Islet of Langerhans (tissue), 1 donor: Measurements from ENCODE around the gene CAPN3.
"Not testable (repeated sequence)": the region's sequence is repeated elsewhere in the genome, so short reads cannot be mapped to it uniquely, and the experiment has no call there.

ENCODE experiments used
- FAIRE-seq: peaks from one replicate; lab custom pipeline; 2011; peaks lifted over from hg19 to GRCh38; lab: Jason Lieb, UNC

Gene CAPN3

DNA sequence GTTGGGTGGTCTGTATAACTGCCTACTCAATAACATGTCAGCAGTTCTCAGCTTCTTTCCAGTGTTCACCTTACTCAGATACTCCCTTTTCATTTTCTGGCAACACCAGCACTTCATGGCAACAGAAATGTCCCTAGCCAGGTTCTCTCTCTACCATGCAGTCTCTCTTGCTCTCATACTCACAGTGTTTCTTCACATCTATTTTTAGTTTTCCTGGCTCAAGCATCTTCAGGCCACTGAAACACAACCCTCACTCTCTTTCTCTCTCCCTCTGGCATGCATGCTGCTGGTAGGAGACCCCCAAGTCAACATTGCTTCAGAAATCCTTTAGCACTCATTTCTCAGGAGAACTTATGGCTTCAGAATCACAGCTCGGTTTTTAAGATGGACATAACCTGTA lies at the start of gene CAPN3:
CAPN3 (plus strand) TSS at position 253 of the 400 bp plus-strand sequence. CDS start 305 bp downstream, outside the sequence.
- FAIRE-seq = no peak

DNA sequence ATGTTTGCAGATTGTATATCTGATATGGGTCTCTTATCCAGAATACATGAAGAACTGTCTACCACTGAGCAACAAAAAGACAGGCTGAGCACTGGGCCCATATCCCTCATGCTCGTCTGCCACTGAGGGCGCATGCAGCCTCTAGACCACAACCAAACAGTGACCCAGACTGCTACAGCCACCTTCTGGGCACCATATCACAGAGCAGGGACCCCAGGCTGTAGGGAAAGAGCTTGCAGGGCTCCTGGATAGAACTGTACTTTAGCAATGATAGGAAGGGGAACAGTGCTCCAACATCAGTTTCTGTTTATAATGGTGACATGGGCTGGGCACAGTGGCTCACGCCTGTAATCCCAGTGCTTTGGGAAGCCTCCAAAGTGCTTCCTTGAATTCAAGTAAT lies 45.8 kb upstream of the CAPN3 start:
- FAIRE-seq = no peak

GRCh38 chr15:42314818-42315217 lies 44.5 kb upstream of the CAPN3 start:
- FAIRE-seq = no peak

GRCh38 chr15:42315521-42315920 lies 43.8 kb upstream of the CAPN3 start:
- no peak for FAIRE-seq

GRCh38 chr15:42316282-42316805 lies 43.0 kb upstream of the CAPN3 start:
- FAIRE-seq = not testable (repeated sequence)

DNA sequence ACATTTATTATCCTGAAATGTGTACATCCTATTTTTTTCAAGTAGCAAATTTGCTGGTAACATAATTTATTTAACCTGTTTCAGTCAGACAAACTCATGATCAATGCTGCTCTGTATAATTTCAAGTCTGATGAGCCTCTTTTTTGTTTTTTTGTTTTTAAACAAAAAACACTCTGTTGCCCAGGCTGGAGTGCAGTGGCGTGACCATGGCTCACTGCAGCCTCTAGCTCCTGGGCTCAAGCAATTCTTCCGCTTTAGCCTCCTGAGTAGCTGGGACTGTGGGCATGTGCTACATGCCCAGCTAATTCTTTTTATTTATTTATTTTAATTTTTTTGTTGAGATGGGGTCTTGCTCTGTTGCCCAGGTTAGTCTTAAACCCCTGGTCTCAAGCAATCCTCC lies 40.1 kb upstream of the CAPN3 start:
- no peak for FAIRE-seq

GRCh38 chr15:42324308-42324707 lies 35.0 kb upstream of the CAPN3 start:
- no peak for FAIRE-seq

DNA sequence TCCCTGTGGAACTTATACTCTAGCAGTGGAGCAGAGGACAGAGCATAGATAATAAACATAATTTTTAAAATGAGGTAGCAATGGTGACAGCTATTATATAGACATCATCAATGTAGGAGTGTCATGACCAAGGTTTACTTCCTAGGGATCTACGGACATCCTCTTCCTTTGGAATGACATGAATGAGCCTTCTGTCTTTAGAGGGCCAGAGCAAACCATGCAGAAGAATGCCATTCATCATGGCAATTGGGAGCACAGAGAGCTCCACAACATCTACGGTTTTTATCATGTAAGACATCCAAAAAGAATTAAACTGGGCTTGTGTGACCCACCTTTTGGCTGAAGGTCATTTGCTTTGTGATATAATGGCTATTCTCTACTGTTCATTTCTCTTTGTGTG lies 30.1 kb upstream of the CAPN3 start:
- FAIRE-seq = no peak

- no peak for FAIRE-seq
Observed at GRCh38 chr15:42329992-42330391, 29.3 kb upstream of the CAPN3 start.

- FAIRE-seq = no peak
Observed at GRCh38 chr15:42331235-42331634, 28.1 kb upstream of the CAPN3 start.

GRCh38 chr15:42332331-42332730 lies 27.0 kb upstream of the CAPN3 start:
- no peak for FAIRE-seq

- no peak for FAIRE-seq
Observed at GRCh38 chr15:42335074-42335473, 24.2 kb upstream of the CAPN3 start.

GRCh38 chr15:42336650-42337049 lies 22.7 kb upstream of the CAPN3 start:
- not testable (repeated sequence) for FAIRE-seq

DNA sequence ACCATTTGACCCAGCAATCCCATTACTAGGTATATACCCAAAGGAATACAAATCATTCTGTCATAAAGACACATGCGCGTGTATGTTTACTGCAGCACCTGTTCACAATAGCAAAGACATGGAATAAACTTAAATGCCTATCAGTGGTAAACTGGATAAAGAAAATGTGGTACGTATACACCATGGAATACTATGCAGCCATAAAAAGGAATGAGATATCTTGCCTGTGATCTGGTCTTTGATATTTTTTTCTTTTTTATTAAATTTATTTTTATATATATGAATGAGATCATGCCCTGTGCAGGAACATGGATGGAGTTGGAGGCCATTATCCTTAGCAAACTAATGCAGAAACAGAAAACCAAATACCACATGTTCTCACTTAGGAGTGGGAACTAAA lies 22.2 kb upstream of the CAPN3 start:
- not testable (repeated sequence) for FAIRE-seq

- FAIRE-seq = no peak
Observed at GRCh38 chr15:42338500-42338899, 20.8 kb upstream of the CAPN3 start.

GRCh38 chr15:42343596-42344232 lies 15.6 kb upstream of the CAPN3 start:
- no peak for FAIRE-seq

DNA sequence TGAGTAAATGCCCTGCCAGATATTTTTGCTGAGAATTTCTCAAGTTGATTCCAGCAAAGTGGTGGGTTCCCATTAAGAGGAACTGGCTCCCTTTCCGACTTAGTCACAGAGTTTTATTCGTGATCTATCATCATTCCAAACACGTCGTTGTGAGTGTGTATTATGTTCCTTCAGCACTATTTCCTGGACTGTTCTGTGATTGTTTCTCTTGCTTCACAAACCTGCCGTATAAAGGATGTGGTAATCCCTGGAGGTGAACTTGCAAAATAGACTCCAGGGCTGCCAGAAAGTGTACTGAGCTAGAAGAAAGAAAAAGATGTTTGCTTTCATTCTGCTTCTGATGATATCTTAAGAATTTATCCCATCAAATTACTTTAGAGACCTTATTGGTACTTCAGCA lies 14.5 kb upstream of the CAPN3 start:
- FAIRE-seq = no peak

DNA sequence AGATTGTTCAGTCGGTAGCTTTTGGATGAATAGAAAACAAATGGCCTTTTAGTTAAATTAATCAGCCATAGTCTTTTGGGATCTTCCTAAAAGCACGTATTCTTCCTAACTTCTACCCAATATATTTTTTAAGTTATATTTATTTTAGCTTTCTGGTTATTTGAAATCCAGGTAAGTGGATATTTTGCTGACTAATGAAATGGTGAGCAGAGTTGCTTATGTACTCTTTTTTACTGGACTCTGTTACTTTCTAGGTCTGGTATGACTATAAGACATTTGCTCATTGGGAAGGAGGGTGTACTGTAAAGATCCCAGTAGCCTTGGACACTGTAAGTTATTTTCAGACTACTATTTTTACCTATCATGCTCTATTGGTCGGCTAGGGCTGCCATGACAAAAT lies 13.8 kb upstream of the CAPN3 start:
- FAIRE-seq = no peak

GRCh38 chr15:42348083-42348482 lies 11.2 kb upstream of the CAPN3 start:
- no peak for FAIRE-seq

DNA sequence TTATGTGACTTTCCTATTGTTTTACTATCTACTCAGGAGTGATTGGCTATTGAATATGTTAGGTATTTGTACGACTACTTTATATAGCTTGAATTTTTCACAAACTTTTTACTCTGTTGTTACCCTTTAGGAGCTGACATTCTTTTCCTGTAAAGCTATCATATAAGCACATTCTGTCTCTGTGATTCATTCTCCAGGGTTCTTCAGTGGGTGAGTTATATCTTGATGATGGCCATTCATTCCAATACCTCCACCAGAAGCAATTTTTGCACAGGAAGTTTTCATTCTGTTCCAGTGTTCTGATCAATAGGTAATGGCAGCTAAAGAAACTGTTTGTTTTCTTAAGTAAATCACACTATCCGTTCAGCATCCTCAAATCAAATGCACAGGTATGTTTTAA lies 10.1 kb upstream of the CAPN3 start:
- no peak for FAIRE-seq

DNA sequence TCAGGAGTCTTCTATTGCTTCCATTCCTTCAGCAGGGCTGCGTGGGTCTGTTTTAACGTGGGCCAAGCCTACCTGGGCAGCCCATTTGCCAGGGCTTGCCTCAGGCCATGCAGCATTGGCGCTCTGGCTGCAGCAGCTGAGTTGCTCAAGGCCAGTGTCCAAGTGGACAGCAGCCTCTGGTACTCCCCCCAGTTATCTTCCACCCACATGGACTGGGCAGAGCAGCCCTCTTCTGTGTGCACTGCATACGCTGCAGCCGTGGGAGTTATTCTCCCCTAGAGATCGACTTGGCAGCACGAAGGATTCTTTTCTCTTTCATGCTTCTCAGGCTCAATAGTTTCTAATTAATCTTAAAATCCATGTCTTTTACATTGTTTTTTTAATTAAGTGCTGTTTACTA lies 6.9 kb upstream of the CAPN3 start:
- no peak for FAIRE-seq

- FAIRE-seq = no peak
Observed at GRCh38 chr15:42353061-42353460, 6.2 kb upstream of the CAPN3 start.

DNA sequence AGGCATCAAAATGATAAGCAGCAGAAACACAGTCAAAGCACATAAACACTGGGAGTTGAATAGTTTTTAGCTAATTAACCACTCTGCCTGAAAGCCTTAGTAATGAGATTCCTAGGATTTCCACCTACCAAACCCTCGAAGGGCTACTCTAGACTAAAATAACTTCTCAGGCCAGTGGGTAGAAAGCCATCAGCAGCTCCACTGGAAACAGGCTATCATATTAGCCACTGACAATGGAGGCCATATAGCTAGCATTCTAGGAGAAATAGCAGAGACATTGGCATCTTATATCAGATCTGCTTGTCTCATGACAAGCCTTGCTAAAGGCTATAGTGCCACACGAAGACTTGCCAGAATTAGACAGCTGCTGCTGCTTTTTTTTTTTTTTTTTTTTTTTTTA lies 4.5 kb upstream of the CAPN3 start:
- FAIRE-seq = no peak

- no peak for FAIRE-seq
Observed at GRCh38 chr15:42355291-42355690, 4.0 kb upstream of the CAPN3 start.

DNA sequence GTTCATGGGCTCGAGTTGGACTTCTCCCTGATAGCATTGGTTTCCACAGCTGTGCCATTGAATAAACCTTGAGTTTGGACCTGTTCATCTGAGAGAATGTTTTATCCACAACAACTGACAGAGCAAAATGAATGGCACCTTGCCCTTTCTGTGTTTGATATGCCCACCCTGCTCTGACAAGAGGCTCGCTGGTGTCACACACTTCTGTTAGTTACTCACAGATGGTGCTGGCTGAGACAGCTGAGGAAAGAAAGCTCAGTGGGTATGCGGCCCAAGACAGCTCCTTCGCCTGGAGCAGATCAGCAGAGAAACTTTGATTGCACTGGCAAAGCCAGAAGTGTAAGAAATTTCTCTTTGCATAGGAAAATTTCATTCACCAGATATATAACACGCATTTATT lies 2.5 kb upstream of the CAPN3 start:
- FAIRE-seq = no peak
